HepG2 (cell line): Measurements from ENCODE around the gene NKPD1. TPM values are rescaled to one million over a fixed set of nuclear protein-coding genes. Genes with fewer than 3 reads are reported as not detected.

Experiments
- ATAD3A ChIP-seq: sonication (generic); formaldehyde crosslinking; IDR thresholded peaks from 2 replicates; pipeline ENCODE4 v1.4.0; 2020; ENCODE audit warnings: missing genetic modification reagents
- CCAR2 ChIP-seq: fragments of 200-400 bp; formaldehyde crosslinking; optimal IDR thresholded peaks from 2 replicates; pipeline ENCODE3; 2018; ENCODE audit warnings: low read depth, mild to moderate bottlenecking, low read length, moderate library complexity
- HMG20A ChIP-seq: IDR thresholded peaks from 2 replicates; pipeline ENCODE4 v1.6.1; 2016; ENCODE audit warnings: borderline replicate concordance
- HNF1B ChIP-seq: sonication (generic); formaldehyde crosslinking; IDR thresholded peaks from 2 replicates; pipeline ENCODE4 v1.5.1; 2020; ENCODE audit warnings: mild to moderate bottlenecking, moderate library complexity, missing genetic modification reagents
- IKZF4 ChIP-seq: sonication (generic); formaldehyde crosslinking; IDR thresholded peaks from 2 replicates; pipeline ENCODE4 v1.5.1; 2020; ENCODE audit warnings: borderline replicate concordance, mild to moderate bottlenecking, low read depth, missing genetic modification reagents; ENCODE audit errors: not compliant biosample characterization
- IRF9 ChIP-seq: sonication (generic); formaldehyde crosslinking; IDR thresholded peaks from 2 replicates; pipeline ENCODE4 v1.8.0; 2022; ENCODE audit warnings: missing genetic modification reagents, mild to moderate bottlenecking, borderline replicate concordance
- KDM3A ChIP-seq: IDR thresholded peaks from 2 replicates; pipeline ENCODE4 v1.6.1; 2018; ENCODE audit warnings: low read depth, missing compliant biosample characterization
- MAFF ChIP-seq: IDR thresholded peaks from 2 replicates; pipeline ENCODE4 v1.6.1; 2011; ENCODE audit warnings: low read depth, low read length, improper control_type of control experiment
- NFE2L2 ChIP-seq: fragments of 150-350 bp; IDR thresholded peaks from 2 replicates; pipeline ENCODE4 v1.6.1; 2014; ENCODE audit warnings: low read length
- RFX5 ChIP-seq: IDR thresholded peaks from 2 replicates; pipeline ENCODE4 v1.6.1; 2011; ENCODE audit warnings: low read depth, low read length, improper control_type of control experiment
- SCMH1 ChIP-seq: sonication (generic); formaldehyde crosslinking; IDR thresholded peaks from 2 replicates; pipeline ENCODE4 v1.9.0; 2021; ENCODE audit warnings: missing genetic modification reagents, mild to moderate bottlenecking, borderline replicate concordance
- SMAD1 ChIP-seq: sonication (generic); formaldehyde crosslinking; IDR thresholded peaks from 2 replicates; pipeline ENCODE4 v1.4.0; 2020; ENCODE audit warnings: missing genetic modification reagents, low read depth, mild to moderate bottlenecking, borderline replicate concordance
- SNRNP70 ChIP-seq: fragments of 200-400 bp; formaldehyde crosslinking; IDR thresholded peaks from 2 replicates; pipeline ENCODE4 v1.6.1; 2017; ENCODE audit warnings: mild to moderate bottlenecking, low read depth, low read length, moderate library complexity
- U2AF1 ChIP-seq: fragments of 200-400 bp; formaldehyde crosslinking; optimal IDR thresholded peaks from 2 replicates; pipeline ENCODE3; 2017; ENCODE audit warnings: mild to moderate bottlenecking, low read depth, low read length
- WIZ ChIP-seq: sonication (generic); formaldehyde crosslinking; IDR thresholded peaks from 2 replicates; pipeline ENCODE4 v1.5.1; 2020; ENCODE audit warnings: mild to moderate bottlenecking, missing genetic modification reagents
- ZEB1 ChIP-seq: IDR thresholded peaks from 2 replicates; pipeline ENCODE4 v1.6.1; 2012; ENCODE audit warnings: mild to moderate bottlenecking, low read depth, inconsistent platforms; ENCODE audit not compliant: insufficient replicate concordance
- ZMAT3 ChIP-seq: sonication (generic); formaldehyde crosslinking; conservative IDR thresholded peaks from 2 replicates; pipeline ENCODE4 v1.7.0; 2021; ENCODE audit warnings: missing genetic modification reagents
- ZNF280B ChIP-seq: sonication (generic); formaldehyde crosslinking; IDR thresholded peaks from 2 replicates; pipeline ENCODE4 v1.5.0; 2020; ENCODE audit warnings: missing genetic modification reagents, mild to moderate bottlenecking, borderline replicate concordance
- ZNF362 ChIP-seq: sonication (generic); formaldehyde crosslinking; IDR thresholded peaks from 2 replicates; pipeline ENCODE4 v1.4.0; 2020; ENCODE audit warnings: missing genetic modification reagents, mild to moderate bottlenecking, borderline replicate concordance
- ZNF432 ChIP-seq: sonication (generic); formaldehyde crosslinking; IDR thresholded peaks from 2 replicates; pipeline ENCODE4 v1.5.0; 2020; ENCODE audit warnings: missing genetic modification reagents, mild to moderate bottlenecking, borderline replicate concordance
- ZNF776 ChIP-seq: sonication (generic); formaldehyde crosslinking; IDR thresholded peaks from 2 replicates; pipeline ENCODE4 v1.4.0; 2020; ENCODE audit warnings: mild to moderate bottlenecking, missing genetic modification reagents
- polyA plus RNA-seq, 8 experiments: library from polyadenylated mRNA; depleted of rRNA in 3 of 8; stranded (reverse) in 7 of 8; unstranded in 1 of 8; fragments of >200 nt; fragmentation: Illumina TruSeq in 4 of 8; extraction: Trizol in 4 of 8; gene quantifications; 2 replicates each; pipeline versions ENCODE4 v1.2.1 to v1.2.3, GENCODE V29; 2011 to 2016; ENCODE audit warnings: low read depth in 4 of 8, missing spikeins in 1 of 8, mixed read lengths in 1 of 8; ENCODE audit not compliant: insufficient read depth in 1 of 8
- total RNA-seq, 5 experiments: library from RNA; depleted of rRNA; stranded (reverse); fragments of >200 nt; fragmentation: Illumina TruSeq; extraction: Trizol; gene quantifications; 2 replicates each; pipeline ENCODE4 v1.2.3, GENCODE V29; 2016; ENCODE audit warnings: low read depth in 1 of 5

NKPD1 gene
- total and polyA plus RNA-seq, 2 of the 13 experiments (the other 11 are each of a cell fraction or from before 2014, with no cell fraction given) = 0.03 TPM; not detected in 1

- no peak for TF ChIP-seq ZNF432 (CRISPR knock-in tag)
- TF ChIP-seq U2AF1 = no peak
- TF ChIP-seq SMAD1 (CRISPR knock-in tag) = no peak; the same call in 1 of the 2 replicates
- no peak for TF ChIP-seq NFE2L2
- no peak for TF ChIP-seq KDM3A (CRISPR knock-in tag)
- no peak; the same call in 1 of the 2 replicates for TF ChIP-seq ZNF280B (CRISPR knock-in tag)
- TF ChIP-seq IRF9 (CRISPR knock-in tag) = 0 out of 2 replicates have a peak, but pooled peaks have one; percentile 32
- TF ChIP-seq HNF1B (CRISPR knock-in tag) = 0 out of 2 replicates have a peak, but pooled peaks have one; percentile 35
- no peak for TF ChIP-seq IKZF4
- no peak for TF ChIP-seq CCAR2
- no peak for TF ChIP-seq MAFF
- TF ChIP-seq ZNF776 = 0 out of 2 replicates have a peak, but pooled peaks have one; percentile 9
- TF ChIP-seq SCMH1 = no peak
- 0 out of 2 replicates have a peak, but pooled peaks have one; percentile 61 for TF ChIP-seq ZMAT3 (CRISPR knock-in tag)
- TF ChIP-seq RFX5 = peak; percentile 99
- TF ChIP-seq SNRNP70 = no peak
- no peak for TF ChIP-seq ZEB1
- no peak for TF ChIP-seq HMG20A
- TF ChIP-seq WIZ (CRISPR knock-in tag) = no peak
- no peak for TF ChIP-seq ATAD3A (CRISPR knock-in tag)
- no peak for TF ChIP-seq ZNF362 (CRISPR knock-in tag)
Measured at GRCh38 chr19:45178262-45179071, 17.7 kb upstream of the NKPD1 start, which contains the start of gene BLOC1S3 (continued).
